ENCODE results near the gene CDH18.

CDH18 gene

GRCh38 chr5:19987612-19988361 lies at the start of gene CDH18:
Gene CDH18, minus strand, starts transcription at chr5:19988200. Its CDS starts 149,214 bp downstream, at chr5:19838986.
- no peak for DNase-seq (ENCODE audit: low read depth, low spot score)

GRCh38 chr5:20034717-20035116 lies 46.7 kb upstream of the CDH18 start:
- no peak for DNase-seq (ENCODE audit: low read depth, low spot score)

- no peak for DNase-seq (ENCODE audit: low read depth, low spot score)
These were observed 45.9 kb upstream of the CDH18 start for GRCh38 chr5:20033881-20034280.

- DNase-seq (ENCODE audit: low read depth, low spot score): no peak
These were observed 44.9 kb upstream of the CDH18 start for GRCh38 chr5:20032896-20033295.

- DNase-seq (ENCODE audit: low read depth, low spot score): no peak
These were observed 42.1 kb upstream of the CDH18 start for GRCh38 chr5:20030125-20030524.

GRCh38 chr5:20029266-20029665 lies 41.3 kb upstream of the CDH18 start:
- DNase-seq (ENCODE audit: low read depth, low spot score): no peak

GRCh38 chr5:20028506-20028905 lies 40.5 kb upstream of the CDH18 start:
- DNase-seq (ENCODE audit: low read depth, low spot score): no peak

- no peak for DNase-seq (ENCODE audit: low read depth, low spot score)
These were observed 35.7 kb upstream of the CDH18 start for GRCh38 chr5:20023686-20024180.

GRCh38 chr5:20020247-20020646 lies 32.2 kb upstream of the CDH18 start:
- no peak for DNase-seq (ENCODE audit: low read depth, low spot score)

- no peak for DNase-seq (ENCODE audit: low read depth, low spot score)
These were observed 29.0 kb upstream of the CDH18 start for GRCh38 chr5:20017021-20017420.

- DNase-seq (ENCODE audit: low read depth, low spot score): no peak
These were observed 12.4 kb upstream of the CDH18 start for GRCh38 chr5:20000416-20000815.

- no peak for DNase-seq (ENCODE audit: low read depth, low spot score)
These were observed 457 bp upstream of the CDH18 start for GRCh38 chr5:19988457-19988856.

- no peak for DNase-seq (ENCODE audit: low read depth, low spot score)
These were observed 1.2 kb downstream of the CDH18 start for GRCh38 chr5:19986806-19987205.

- DNase-seq (ENCODE audit: low read depth, low spot score): no peak
These were observed 1.9 kb downstream of the CDH18 start for GRCh38 chr5:19986031-19986619.

GRCh38 chr5:19978476-19978875 lies 9.5 kb downstream of the CDH18 start:
- no peak for DNase-seq (ENCODE audit: low read depth, low spot score)

- DNase-seq (ENCODE audit: low read depth, low spot score): no peak
These were observed 10.9 kb downstream of the CDH18 start for GRCh38 chr5:19977099-19977498.

- no peak for DNase-seq (ENCODE audit: low read depth, low spot score)
These were observed 12.2 kb downstream of the CDH18 start for GRCh38 chr5:19975795-19976194.

- no peak for DNase-seq (ENCODE audit: low read depth, low spot score)
These were observed 27.5 kb downstream of the CDH18 start for GRCh38 chr5:19960451-19960850.

GRCh38 chr5:19959830-19960384 lies 28.1 kb downstream of the CDH18 start:
- no peak for DNase-seq (ENCODE audit: low read depth, low spot score)

GRCh38 chr5:19950897-19951296 lies 37.1 kb downstream of the CDH18 start:
- DNase-seq (ENCODE audit: low read depth, low spot score): no peak

GRCh38 chr5:19940192-19940591 lies 47.8 kb downstream of the CDH18 start:
- no peak for DNase-seq (ENCODE audit: low read depth, low spot score)

GRCh38 chr5:19930451-19930850 lies 57.5 kb downstream of the CDH18 start:
- no peak for DNase-seq (ENCODE audit: low read depth, low spot score)
